B cell (primary cell): ENCODE results near the gene CLCN1.

Experiments used
- EZH2 ChIP-seq: IDR thresholded peaks from 2 replicates; pipeline ENCODE4 v1.6.1; 2012; ENCODE audit warnings: borderline replicate concordance, low read depth, mild to moderate bottlenecking, moderate library complexity, low read length; ENCODE audit not compliant: insufficient read depth, poor library complexity, severe bottlenecking
- TF ChIP-seq, protein P1 (sequence below): fragments of 200-600 bp; IDR thresholded peaks from one replicate; pipeline ENCODE4 v1.8.0; 2022; ENCODE audit warnings: antibody characterized with exemption, mild to moderate bottlenecking

DNA sequence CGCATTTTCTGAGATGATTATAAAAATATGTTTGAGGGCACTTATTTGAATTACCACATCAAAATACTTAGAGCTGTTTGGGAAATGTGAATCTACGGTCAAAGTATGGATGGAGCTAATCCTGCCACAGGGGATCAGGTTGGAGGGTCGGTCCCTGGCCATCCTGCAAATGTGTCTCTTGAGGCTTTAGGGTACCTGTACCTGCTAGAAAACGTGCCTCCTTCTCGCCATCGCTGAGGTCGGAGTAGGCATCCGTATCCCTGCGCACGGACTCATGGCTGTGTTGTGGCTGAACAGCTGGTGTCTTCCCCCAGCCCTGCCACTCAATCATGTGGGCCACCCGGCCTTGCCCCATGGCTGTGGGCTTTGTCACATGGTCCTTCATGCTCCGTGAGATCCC lies 42.7 kb downstream of the CLCN1 start:
- TF ChIP-seq, protein P1, sequence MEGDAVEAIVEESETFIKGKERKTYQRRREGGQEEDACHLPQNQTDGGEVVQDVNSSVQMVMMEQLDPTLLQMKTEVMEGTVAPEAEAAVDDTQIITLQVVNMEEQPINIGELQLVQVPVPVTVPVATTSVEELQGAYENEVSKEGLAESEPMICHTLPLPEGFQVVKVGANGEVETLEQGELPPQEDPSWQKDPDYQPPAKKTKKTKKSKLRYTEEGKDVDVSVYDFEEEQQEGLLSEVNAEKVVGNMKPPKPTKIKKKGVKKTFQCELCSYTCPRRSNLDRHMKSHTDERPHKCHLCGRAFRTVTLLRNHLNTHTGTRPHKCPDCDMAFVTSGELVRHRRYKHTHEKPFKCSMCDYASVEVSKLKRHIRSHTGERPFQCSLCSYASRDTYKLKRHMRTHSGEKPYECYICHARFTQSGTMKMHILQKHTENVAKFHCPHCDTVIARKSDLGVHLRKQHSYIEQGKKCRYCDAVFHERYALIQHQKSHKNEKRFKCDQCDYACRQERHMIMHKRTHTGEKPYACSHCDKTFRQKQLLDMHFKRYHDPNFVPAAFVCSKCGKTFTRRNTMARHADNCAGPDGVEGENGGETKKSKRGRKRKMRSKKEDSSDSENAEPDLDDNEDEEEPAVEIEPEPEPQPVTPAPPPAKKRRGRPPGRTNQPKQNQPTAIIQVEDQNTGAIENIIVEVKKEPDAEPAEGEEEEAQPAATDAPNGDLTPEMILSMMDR, result no peak
- no peak for TF ChIP-seq EZH2
